NB4 (cell line): Measurements from ENCODE around the gene AADAC.
"Not testable (repeated sequence)": the region's sequence is repeated elsewhere in the genome, so short reads cannot be mapped to it uniquely, and the experiment has no call there.

ENCODE experiments used
- CTCF ChIP-seq: IDR thresholded peaks from one replicate; pipeline ENCODE4 v1.5.1; 2012; ENCODE audit warnings: low read depth, low read length
- MYC ChIP-seq: IDR thresholded peaks from 2 replicates; pipeline ENCODE4 v1.6.1; 2011; ENCODE audit warnings: low read depth, low read length

DNA sequence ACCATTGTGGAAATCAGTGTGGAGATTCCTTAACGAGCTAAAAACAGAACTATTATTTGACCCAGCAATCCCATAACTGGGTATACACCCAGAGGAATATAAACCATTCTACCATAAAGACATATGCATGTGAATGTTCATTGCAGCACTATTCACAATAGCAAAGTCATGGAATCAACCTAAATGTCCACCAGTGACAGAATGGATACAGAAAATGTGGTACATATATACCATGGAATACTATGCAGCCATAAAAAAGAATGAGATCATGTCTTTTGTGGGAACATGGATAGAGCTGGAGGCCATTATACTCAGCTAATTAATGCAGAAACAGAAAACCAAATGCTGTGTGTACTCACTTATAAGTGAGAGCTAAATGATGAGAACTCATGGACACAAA lies 49.2 kb upstream of the AADAC start:
- not testable (repeated sequence) for TF ChIP-seq CTCF, MYC
